Peyer's patch (tissue), 4 donors: ENCODE data around the gene ZFP69. TPM values are rescaled to one million over a fixed set of nuclear protein-coding genes. Genes with fewer than 3 reads are reported as not detected.

ENCODE experiments used
- DNase-seq, 3 donors: peaks; one replicate each; pipeline ENCODE4 v3.0.0-alpha.2; 2017 to 2019
- H3K27ac ChIP-seq, 4 donors: fragments of 200-600 bp; sonication (generic); one replicate each; pipeline ENCODE4 v1.5.1; 2016 to 2019
- H3K27me3 ChIP-seq, 2 donors: fragments of 200-600 bp; sonication (generic); one replicate each; pipeline ENCODE4 v1.5.1; 2019
- H3K36me3 ChIP-seq, 3 donors: fragments of 200-600 bp; sonication (generic); one replicate each; pipeline ENCODE4 v1.5.1; 2016 to 2019
- H3K4me1 ChIP-seq, 4 donors: fragments of 200-600 bp; sonication (generic); one replicate each; pipeline ENCODE4 v1.5.1; 2016 to 2019
- H3K4me3 ChIP-seq, 4 donors: fragments of 200-600 bp; sonication (generic); 1 replicate in 3 of 4; 2 replicates in 1 of 4; pipeline ENCODE4 v1.5.1; 2016 to 2019; ENCODE audit warnings: mild to moderate bottlenecking in 1 of 4
- H3K9me3 ChIP-seq, 4 donors: fragments of 200-600 bp; sonication (generic); one replicate each; pipeline ENCODE4 v1.5.1; 2016 to 2019; ENCODE audit warnings: mild to moderate bottlenecking in 1 of 4
- POLR2A ChIP-seq, 2 donors: fragments of 450-650 bp; IDR thresholded peaks; one replicate each; pipeline ENCODE4 v1.5.1; 2017; ENCODE audit warnings: antibody characterized with exemption in 2 of 2, mild to moderate bottlenecking in 2 of 2, moderate library complexity in 2 of 2
- total RNA-seq, 4 donors: library from RNA; depleted of rRNA; stranded (reverse); fragments of >200 nt; gene quantifications; one replicate each; pipeline ENCODE4 v1.1.0, GENCODE V29; 2016
- TF ChIP-seq, protein P1 (sequence below), 6 experiments: fragments of 450-650 bp in 4 of 6; fragments of 200-600 bp in 2 of 6; sonication (generic) in 1 of 6; IDR thresholded peaks; one replicate each; pipeline ENCODE4 v1.5.1; 2017 to 2019; ENCODE audit warnings: antibody characterized with exemption in 6 of 6, mild to moderate bottlenecking in 3 of 6, moderate library complexity in 1 of 6

ZFP69 gene
- total RNA-seq, 4 donors from 2014 or later: 1.2 to 8.3 (median 2.7) TPM

DNA sequence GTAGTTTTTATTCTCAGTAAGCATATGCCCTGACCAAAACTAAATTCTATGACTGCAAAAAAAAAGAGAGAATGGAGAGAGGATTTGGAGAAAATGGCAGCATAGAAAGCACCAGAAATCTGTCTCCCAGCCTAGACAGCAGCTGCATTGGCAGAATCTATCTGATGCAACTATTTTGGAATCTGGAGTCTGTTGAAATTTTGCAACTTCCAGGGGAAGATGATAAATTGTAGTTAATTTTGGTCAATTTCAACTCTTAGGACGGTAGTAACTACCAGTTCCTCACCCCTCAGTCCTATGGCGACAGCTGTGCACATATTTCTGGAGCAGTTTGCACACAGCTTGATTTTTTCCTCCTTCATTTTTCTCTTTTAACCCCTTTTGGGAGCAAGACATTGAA, 42.4 kb downstream of the ZFP69 start:
- H3K4me3 ChIP-seq: no peak overlapping the region
- H3K4me1 ChIP-seq: no peaks in the 10 kb centered on the region
- H3K27me3 ChIP-seq: no peaks in the 10 kb centered on the region
- no peak for DNase-seq
- peaks cover 0 to 10% (median 0%) of the 10 kb centered on the region in 3 donors for H3K36me3 ChIP-seq
- TF ChIP-seq, protein P1, sequence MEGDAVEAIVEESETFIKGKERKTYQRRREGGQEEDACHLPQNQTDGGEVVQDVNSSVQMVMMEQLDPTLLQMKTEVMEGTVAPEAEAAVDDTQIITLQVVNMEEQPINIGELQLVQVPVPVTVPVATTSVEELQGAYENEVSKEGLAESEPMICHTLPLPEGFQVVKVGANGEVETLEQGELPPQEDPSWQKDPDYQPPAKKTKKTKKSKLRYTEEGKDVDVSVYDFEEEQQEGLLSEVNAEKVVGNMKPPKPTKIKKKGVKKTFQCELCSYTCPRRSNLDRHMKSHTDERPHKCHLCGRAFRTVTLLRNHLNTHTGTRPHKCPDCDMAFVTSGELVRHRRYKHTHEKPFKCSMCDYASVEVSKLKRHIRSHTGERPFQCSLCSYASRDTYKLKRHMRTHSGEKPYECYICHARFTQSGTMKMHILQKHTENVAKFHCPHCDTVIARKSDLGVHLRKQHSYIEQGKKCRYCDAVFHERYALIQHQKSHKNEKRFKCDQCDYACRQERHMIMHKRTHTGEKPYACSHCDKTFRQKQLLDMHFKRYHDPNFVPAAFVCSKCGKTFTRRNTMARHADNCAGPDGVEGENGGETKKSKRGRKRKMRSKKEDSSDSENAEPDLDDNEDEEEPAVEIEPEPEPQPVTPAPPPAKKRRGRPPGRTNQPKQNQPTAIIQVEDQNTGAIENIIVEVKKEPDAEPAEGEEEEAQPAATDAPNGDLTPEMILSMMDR (IDR thresholded peaks at IDR 0.05): no peak
- no peak for TF ChIP-seq POLR2A (IDR thresholded peaks at IDR 0.05)
- H3K9me3 ChIP-seq: peaks cover 0 to 11% (median 0%) of the 10 kb centered on the region in 4 donors
- H3K27ac ChIP-seq: no peak overlapping the region

DNA sequence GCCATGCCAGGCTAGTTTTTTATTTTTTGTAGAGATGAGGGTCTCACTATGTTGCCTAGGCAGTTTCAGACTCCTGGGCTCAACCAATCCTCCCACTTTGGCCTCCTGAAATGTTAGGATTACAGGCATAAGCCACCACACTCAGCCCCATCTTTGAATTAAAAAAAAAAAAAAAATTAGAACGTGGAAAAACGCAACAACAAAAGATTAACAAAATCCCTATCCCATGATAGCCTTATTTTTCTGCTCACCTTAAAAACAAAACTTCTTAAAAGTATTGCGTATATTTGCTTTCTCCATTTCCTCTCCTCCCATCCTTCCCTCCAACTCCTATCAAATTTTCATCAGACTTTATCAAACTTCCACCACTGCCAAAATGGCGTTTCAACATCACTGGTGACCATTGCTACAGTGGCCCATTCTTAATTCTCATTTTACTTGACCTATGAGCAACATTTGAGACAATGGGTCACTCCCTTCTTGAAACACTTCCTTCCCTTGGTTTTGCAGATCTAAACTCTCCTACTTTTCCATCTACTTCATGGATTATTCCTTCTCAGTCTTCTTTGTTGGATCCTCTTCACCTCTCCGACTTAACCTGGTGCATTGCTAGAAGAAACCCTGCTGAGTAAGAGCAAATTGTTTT, 53.8 kb downstream of the ZFP69 start:
- peak overlapping the region; percentile 46 to 73 (median 64) for H3K4me3 ChIP-seq
- TF ChIP-seq POLR2A (IDR thresholded peaks at IDR 0.05): no peak
- TF ChIP-seq, protein P1 (IDR thresholded peaks at IDR 0.05): no peak
- H3K4me1 ChIP-seq: peaks cover 0 to 15% (median 4%) of the 10 kb centered on the region in 4 donors
- H3K27ac ChIP-seq: peak overlapping the region; percentile 63 to 82 (median 78)
- no peaks in the 10 kb centered on the region for H3K9me3 ChIP-seq
- no peaks in the 10 kb centered on the region for H3K36me3 ChIP-seq
- no peak for DNase-seq
- no peaks in the 10 kb centered on the region for H3K27me3 ChIP-seq

DNA sequence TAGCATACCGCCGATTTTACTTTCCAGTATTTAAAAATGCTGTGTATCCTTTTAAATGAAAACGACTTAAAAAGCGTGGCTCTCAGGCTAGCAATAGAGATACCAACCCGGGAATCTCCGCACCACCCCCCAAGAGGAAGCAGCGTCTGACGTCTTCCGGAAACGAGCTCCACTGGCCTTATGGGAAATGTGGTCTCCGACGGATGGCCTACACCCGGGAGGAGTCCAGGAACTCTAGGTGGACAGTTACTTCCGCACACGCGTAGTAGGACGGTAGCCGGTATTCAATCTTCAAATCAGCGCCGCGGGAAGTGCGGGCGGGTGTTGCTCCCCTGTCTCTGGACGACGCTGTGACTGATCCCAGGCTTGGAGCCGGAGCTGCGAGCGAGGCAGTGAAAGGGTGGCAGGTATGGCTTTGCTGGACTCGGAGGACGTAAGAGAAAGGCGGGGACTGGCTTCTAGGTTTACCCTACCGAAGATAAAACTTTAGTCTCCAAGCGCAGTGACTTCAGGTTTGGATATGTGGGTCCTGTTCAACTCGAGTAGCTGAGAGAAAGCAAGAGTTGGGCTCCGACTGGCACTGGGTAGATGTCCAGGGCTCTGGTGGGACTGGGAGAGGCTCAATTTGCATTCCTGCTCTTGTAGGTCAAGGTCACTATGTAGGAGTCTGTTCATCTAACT, 54.4 kb downstream of the ZFP69 start, which contains the start of gene ZNF684:
Gene ZNF684 (plus strand): TSS at position 257 of the 681 bp plus-strand sequence. CDS start 1,530 bp downstream, outside the sequence.
- Histone ChIP-seq H3K36me3 (no peaks in the 10 kb centered on the region), H3K27me3 (no peaks in the 10 kb centered on the region), H3K4me1 (peaks cover 0 to 15% (median 4%) of the 10 kb centered on the region in 4 donors), H3K4me3 (peak within 1 kb of the TSS; percentile 46 to 73 (median 64)), H3K9me3 (no peaks in the 10 kb centered on the region), H3K27ac (peak within 1 kb of the TSS; percentile 63 to 82 (median 78))
- TF ChIP-seq, protein P1 (IDR thresholded peaks at IDR 0.05): no peak
- TF ChIP-seq POLR2A (IDR thresholded peaks at IDR 0.05): peak; percentile 19 to 54
- DNase-seq: peak; percentile 85 to 96 (median 88)

DNA sequence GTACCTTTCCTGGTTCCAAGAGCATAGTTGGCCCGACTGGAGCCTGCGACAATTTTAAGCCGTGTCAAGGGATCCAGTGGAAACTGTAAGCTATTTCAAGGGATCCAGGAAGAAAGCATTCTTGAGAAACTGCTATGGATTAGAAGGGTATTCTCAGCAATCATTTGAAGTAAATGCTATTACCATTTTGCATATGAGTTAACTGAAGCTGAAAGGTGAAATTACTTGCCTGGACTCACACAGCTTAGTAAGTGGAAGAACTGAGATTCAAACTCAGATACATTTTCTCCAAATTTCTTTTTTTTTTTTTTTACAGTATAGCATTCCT, 54.9 kb downstream of the ZFP69 start:
- Histone ChIP-seq H3K9me3 (no peaks in the 10 kb centered on the region), H3K4me3 (peak overlapping the region; percentile 46 to 73 (median 64)), H3K27me3 (no peaks in the 10 kb centered on the region), H3K4me1 (peaks cover 0 to 15% (median 4%) of the 10 kb centered on the region in 4 donors), H3K36me3 (no peaks in the 10 kb centered on the region), H3K27ac (peak overlapping the region; percentile 63 to 82 (median 78))
- no peak for DNase-seq
- TF ChIP-seq, protein P1 (IDR thresholded peaks at IDR 0.05): no peak
- TF ChIP-seq POLR2A (IDR thresholded peaks at IDR 0.05): no peak

DNA sequence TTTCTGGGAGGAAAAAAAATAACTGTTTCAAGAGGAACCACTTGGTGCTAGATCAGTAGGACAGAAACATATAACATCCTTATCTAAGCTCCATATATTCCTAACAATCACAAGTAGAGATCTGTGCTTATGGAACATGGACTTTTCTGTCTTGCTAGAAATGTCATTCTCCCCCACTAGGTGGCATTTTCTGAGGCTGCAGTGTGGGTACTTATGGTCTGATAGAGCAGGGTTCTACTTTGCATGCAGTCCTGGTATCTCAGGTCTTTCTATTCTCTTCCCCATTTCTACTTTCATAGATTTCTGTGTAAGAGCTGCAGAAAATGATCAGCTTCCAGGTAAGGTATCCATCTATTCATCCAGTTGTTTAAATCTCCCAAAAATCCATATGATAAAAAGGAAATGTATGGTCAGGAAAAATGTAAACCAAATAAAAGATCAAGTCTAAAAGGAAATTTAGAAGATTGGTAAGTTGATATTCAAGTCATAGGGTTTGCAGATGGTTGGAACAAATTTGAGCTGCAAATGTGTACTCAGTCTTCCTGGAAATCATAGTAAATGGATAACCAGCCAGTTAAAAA, 55.8 kb downstream of the ZFP69 start:
- DNase-seq: peak in 1 of 3 donors; percentile 51
- H3K4me3 ChIP-seq: no peak overlapping the region
- H3K9me3 ChIP-seq: no peaks in the 10 kb centered on the region
- no peak overlapping the region for H3K27ac ChIP-seq
- H3K4me1 ChIP-seq: peaks cover 0 to 15% (median 4%) of the 10 kb centered on the region in 4 donors
- no peak for TF ChIP-seq POLR2A (IDR thresholded peaks at IDR 0.05)
- TF ChIP-seq, protein P1 (IDR thresholded peaks at IDR 0.05): peak; percentile 32 to 60 (median 47)
- H3K36me3 ChIP-seq: no peaks in the 10 kb centered on the region
- no peaks in the 10 kb centered on the region for H3K27me3 ChIP-seq
